ENCODE data around the gene TOMM34. TPM values are rescaled to one million over a fixed set of nuclear protein-coding genes. Genes with fewer than 3 reads are reported as not detected.

Gene TOMM34
- total RNA-seq, 2 experiments from 2014 or later = 38.6 to 48.2 TPM

DNA sequence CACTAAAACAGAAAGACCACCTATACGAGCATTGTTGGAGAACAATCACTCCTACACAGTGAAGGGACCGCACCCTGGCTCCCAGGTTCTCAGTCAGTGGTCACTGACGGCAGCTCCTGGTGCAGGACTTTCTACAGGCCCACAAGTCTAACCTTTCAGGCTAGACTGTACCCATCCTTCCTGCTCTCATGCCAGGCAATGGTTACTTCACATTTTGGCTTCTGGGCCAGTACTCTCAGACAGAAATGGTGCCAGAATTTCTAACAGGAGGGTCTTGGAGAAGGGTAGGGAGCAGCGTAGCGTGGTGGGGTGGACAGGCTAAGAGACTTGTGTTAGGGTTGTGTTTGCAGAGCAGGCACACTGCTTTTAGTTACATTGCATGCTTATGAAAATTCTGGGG is 12.1 kb downstream of the TOMM34 start:
- no peak overlapping the region for H3K4me3 ChIP-seq (ENCODE audit: low read depth, low read length, poor library complexity, severe bottlenecking)
- H3K4me1 ChIP-seq (ENCODE audit: insufficient read depth, low read length, poor library complexity, severe bottlenecking) = no peaks in the 10 kb centered on the region
- H4K20me1 ChIP-seq (ENCODE audit: insufficient read depth, low read length) = no peaks in the 10 kb centered on the region
- intact Hi-C loops (cut with micrococcal nuclease; ENCODE audit: unreplicated experiment) = no loop called here
- H3K79me2 ChIP-seq (ENCODE audit: insufficient read depth, low read depth, low read length) = no peaks in the 10 kb centered on the region
- BruUV-seq (replicated peaks) = no TSS peak
- H2AFZ ChIP-seq (ENCODE audit: low read length) = no peak overlapping the region
- no peak overlapping the region for H3K4me2 ChIP-seq (ENCODE audit: low read length)
- H3K27ac ChIP-seq (ENCODE audit: low read depth, low read length, poor library complexity, severe bottlenecking) = no peak overlapping the region
- no peaks in the 10 kb centered on the region for H3K9me3 ChIP-seq (ENCODE audit: low read length)
- TF ChIP-seq, protein P1, sequence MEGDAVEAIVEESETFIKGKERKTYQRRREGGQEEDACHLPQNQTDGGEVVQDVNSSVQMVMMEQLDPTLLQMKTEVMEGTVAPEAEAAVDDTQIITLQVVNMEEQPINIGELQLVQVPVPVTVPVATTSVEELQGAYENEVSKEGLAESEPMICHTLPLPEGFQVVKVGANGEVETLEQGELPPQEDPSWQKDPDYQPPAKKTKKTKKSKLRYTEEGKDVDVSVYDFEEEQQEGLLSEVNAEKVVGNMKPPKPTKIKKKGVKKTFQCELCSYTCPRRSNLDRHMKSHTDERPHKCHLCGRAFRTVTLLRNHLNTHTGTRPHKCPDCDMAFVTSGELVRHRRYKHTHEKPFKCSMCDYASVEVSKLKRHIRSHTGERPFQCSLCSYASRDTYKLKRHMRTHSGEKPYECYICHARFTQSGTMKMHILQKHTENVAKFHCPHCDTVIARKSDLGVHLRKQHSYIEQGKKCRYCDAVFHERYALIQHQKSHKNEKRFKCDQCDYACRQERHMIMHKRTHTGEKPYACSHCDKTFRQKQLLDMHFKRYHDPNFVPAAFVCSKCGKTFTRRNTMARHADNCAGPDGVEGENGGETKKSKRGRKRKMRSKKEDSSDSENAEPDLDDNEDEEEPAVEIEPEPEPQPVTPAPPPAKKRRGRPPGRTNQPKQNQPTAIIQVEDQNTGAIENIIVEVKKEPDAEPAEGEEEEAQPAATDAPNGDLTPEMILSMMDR (conservative IDR thresholded peaks at IDR 0.05; ENCODE audit: low read length) = no peak
- TF ChIP-seq EZH2phosphoT487 (IDR thresholded peaks at IDR 0.05; ENCODE audit: borderline replicate concordance, low read depth, low read length) = no peak
- ChIA-PET CTCF (ENCODE audit: unreplicated experiment) (no interaction called here), POLR2A (no interaction called here)
- no peaks in the 10 kb centered on the region for H3K9me2 ChIP-seq (ENCODE audit: insufficient read depth, low read length)
- peaks cover 99% of the 10 kb centered on the region for H3K36me3 ChIP-seq (ENCODE audit: insufficient read depth, low read length)
- DNase-seq (ENCODE audit: low spot score) = no peak

DNA sequence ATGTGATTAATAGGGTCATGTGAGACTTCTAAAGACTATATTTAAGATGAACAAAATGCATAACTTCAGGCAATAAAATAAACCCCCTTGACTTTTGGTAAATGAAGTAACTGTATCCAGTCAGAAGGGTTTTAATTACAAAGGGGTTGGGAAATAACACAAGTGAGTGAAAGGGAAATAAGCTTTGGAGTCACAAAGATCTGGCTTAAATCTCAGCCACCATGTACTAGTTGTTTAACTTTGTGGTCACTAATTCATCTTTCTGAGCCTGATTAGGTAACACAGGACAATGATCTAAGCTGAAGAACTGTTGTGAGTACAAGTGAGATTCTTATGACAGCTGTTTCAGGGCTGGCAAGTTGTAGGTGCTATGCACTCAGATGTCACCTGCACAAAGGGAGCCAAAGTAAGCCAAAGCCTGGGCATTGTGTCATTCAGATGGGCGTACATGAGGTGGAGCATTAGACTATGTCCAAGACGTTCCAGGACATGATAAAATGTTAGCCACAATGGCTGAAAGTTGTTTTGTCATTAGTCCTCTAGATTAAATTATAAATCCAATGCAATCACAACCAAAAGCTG is 13.8 kb downstream of the TOMM34 start:
- H3K4me3 ChIP-seq (ENCODE audit: low read depth, low read length, poor library complexity, severe bottlenecking) = no peak overlapping the region
- no peaks in the 10 kb centered on the region for H3K4me1 ChIP-seq (ENCODE audit: insufficient read depth, low read length, poor library complexity, severe bottlenecking)
- CTCF ChIA-PET (ENCODE audit: unreplicated experiment) = no interaction called here
- H4K20me1 ChIP-seq (ENCODE audit: insufficient read depth, low read length) = no peaks in the 10 kb centered on the region
- no peak for DNase-seq (ENCODE audit: low spot score)
- no peaks in the 10 kb centered on the region for H3K9me2 ChIP-seq (ENCODE audit: insufficient read depth, low read length)
- H3K9me3 ChIP-seq (ENCODE audit: low read length) = no peaks in the 10 kb centered on the region
- no peak overlapping the region for H3K4me2 ChIP-seq (ENCODE audit: low read length)
- H2AFZ ChIP-seq (ENCODE audit: low read length) = no peak overlapping the region
- TF ChIP-seq EZH2phosphoT487 (IDR thresholded peaks at IDR 0.05; ENCODE audit: borderline replicate concordance, low read depth, low read length) = no peak
- H3K36me3 ChIP-seq (ENCODE audit: insufficient read depth, low read length) = peaks cover 99% of the 10 kb centered on the region
- intact Hi-C loops (cut with micrococcal nuclease; ENCODE audit: unreplicated experiment) = no loop called here
- no TSS peak for BruUV-seq (replicated peaks)
- no peaks in the 10 kb centered on the region for H3K79me2 ChIP-seq (ENCODE audit: insufficient read depth, low read depth, low read length)
- no peak overlapping the region for H3K27ac ChIP-seq (ENCODE audit: low read depth, low read length, poor library complexity, severe bottlenecking)
- POLR2A ChIA-PET = interaction anchor here (1.0 to 1.5 kb wide), 3 partner anchors 14 to 37 kb away, joined by 3 to 4 read pairs (median 3); partner anchors contain the start of genes PABPC1L and TOMM34

GRCh38 chr20:44945261-44945660 is 14.9 kb downstream of the TOMM34 start:
- Histone ChIP-seq H3K27ac (ENCODE audit: low read depth, low read length, poor library complexity, severe bottlenecking) (no peak overlapping the region), H4K20me1 (ENCODE audit: insufficient read depth, low read length) (no peaks in the 10 kb centered on the region), H3K4me3 (ENCODE audit: low read depth, low read length, poor library complexity, severe bottlenecking) (no peak overlapping the region), H3K9me2 (ENCODE audit: insufficient read depth, low read length) (no peaks in the 10 kb centered on the region), H3K36me3 (ENCODE audit: insufficient read depth, low read length) (peaks cover 99% of the 10 kb centered on the region), H3K9me3 (ENCODE audit: low read length) (no peaks in the 10 kb centered on the region), H3K4me1 (ENCODE audit: insufficient read depth, low read length, poor library complexity, severe bottlenecking) (no peaks in the 10 kb centered on the region), H3K4me2 (ENCODE audit: low read length) (no peak overlapping the region), H3K79me2 (ENCODE audit: insufficient read depth, low read depth, low read length) (no peaks in the 10 kb centered on the region), H2AFZ (ENCODE audit: low read length) (no peak overlapping the region)
- intact Hi-C loops (cut with micrococcal nuclease; ENCODE audit: unreplicated experiment) = no loop called here
- TF ChIP-seq EZH2phosphoT487 (IDR thresholded peaks at IDR 0.05; ENCODE audit: borderline replicate concordance, low read depth, low read length) = no peak
- TF ChIP-seq, protein P1 (conservative IDR thresholded peaks at IDR 0.05; ENCODE audit: low read length) = no peak
- no peak for DNase-seq (ENCODE audit: low spot score)
- BruUV-seq (replicated peaks) = no TSS peak
- CTCF ChIA-PET (ENCODE audit: unreplicated experiment) = interaction anchor here (0.7 kb wide), 1 partner anchor 854 kb away, joined by 3 read pairs; no protein-coding TSS in a partner anchor
- POLR2A ChIA-PET = no interaction called here

Measured in OCI-LY7 (cell line).